Thyroid gland (tissue), 4 donors: ENCODE data around the gene CDH24. TPM values are rescaled to one million over a fixed set of nuclear protein-coding genes. Genes with fewer than 3 reads are reported as not detected.

Experiments used
- DNase-seq, 2 donors: peaks; one replicate each; pipeline ENCODE4 v3.0.0-alpha.2; 2019
- H3K27ac ChIP-seq, 3 donors: fragments of 200-600 bp; sonication (generic); 1 replicate in 2 of 3; 2 replicates in 1 of 3; pipeline ENCODE4 v1.5.1; 2016 to 2019; ENCODE audit warnings: mild to moderate bottlenecking in 1 of 3, moderate library complexity in 1 of 3
- H3K27me3 ChIP-seq: fragments of 200-600 bp; sonication (generic); one replicate; pipeline ENCODE4 v1.5.1; 2019
- H3K36me3 ChIP-seq, 2 donors: fragments of 200-600 bp; sonication (generic); one replicate each; pipeline ENCODE4 v1.5.1; 2016 to 2019
- H3K4me1 ChIP-seq, 2 donors: fragments of 200-600 bp; sonication (generic); one replicate each; pipeline ENCODE4 v1.5.1; 2017 to 2019
- H3K4me3 ChIP-seq, 3 donors: fragments of 200-600 bp; sonication (generic); replicated peaks in 1 of 3; 1 replicate in 2 of 3; 2 replicates in 1 of 3; pipeline ENCODE4 v1.5.1; 2016; ENCODE audit warnings: mild to moderate bottlenecking in 1 of 3
- H3K9me3 ChIP-seq: fragments of 200-600 bp; sonication (generic); one replicate; pipeline ENCODE4 v1.5.1; 2017
- CTCF ChIP-seq, 6 experiments: fragments of 200-600 bp in 3 of 6; fragments of 450-650 bp in 3 of 6; sonication (generic) in 3 of 6; IDR thresholded peaks; one replicate each; pipeline ENCODE4 v1.5.1; 2016 to 2019; ENCODE audit warnings: antibody characterized with exemption in 6 of 6, mild to moderate bottlenecking in 2 of 6, inconsistent platforms in 1 of 6, moderate library complexity in 1 of 6
- POLR2A ChIP-seq, 2 donors: fragments of 450-650 bp; IDR thresholded peaks; one replicate each; pipeline ENCODE4 v1.6.1; 2017; ENCODE audit warnings: antibody characterized with exemption in 2 of 2, mild to moderate bottlenecking in 2 of 2, moderate library complexity in 1 of 2
- WGBS, 2 donors: methylation state at CpG; one replicate each; pipeline ENCODE4 v1.1.5; 2017; 5-methylcytosine and 5-hydroxymethylcytosine counted together
- intact Hi-C: fragments of 100-400 bp; cut with DNase I; formaldehyde crosslinking; loops from one replicate; pipeline ENCODE4 v1.15.1; 2023
- total RNA-seq, 4 donors: library from RNA; depleted of rRNA; stranded (reverse); fragments of >200 nt; gene quantifications; one replicate each; pipeline ENCODE4 v1.2.3, GENCODE V29; 2016

Gene CDH24
- total RNA-seq, 4 donors from 2014 or later: 2.9 to 7.8 (median 5.6) TPM

DNA sequence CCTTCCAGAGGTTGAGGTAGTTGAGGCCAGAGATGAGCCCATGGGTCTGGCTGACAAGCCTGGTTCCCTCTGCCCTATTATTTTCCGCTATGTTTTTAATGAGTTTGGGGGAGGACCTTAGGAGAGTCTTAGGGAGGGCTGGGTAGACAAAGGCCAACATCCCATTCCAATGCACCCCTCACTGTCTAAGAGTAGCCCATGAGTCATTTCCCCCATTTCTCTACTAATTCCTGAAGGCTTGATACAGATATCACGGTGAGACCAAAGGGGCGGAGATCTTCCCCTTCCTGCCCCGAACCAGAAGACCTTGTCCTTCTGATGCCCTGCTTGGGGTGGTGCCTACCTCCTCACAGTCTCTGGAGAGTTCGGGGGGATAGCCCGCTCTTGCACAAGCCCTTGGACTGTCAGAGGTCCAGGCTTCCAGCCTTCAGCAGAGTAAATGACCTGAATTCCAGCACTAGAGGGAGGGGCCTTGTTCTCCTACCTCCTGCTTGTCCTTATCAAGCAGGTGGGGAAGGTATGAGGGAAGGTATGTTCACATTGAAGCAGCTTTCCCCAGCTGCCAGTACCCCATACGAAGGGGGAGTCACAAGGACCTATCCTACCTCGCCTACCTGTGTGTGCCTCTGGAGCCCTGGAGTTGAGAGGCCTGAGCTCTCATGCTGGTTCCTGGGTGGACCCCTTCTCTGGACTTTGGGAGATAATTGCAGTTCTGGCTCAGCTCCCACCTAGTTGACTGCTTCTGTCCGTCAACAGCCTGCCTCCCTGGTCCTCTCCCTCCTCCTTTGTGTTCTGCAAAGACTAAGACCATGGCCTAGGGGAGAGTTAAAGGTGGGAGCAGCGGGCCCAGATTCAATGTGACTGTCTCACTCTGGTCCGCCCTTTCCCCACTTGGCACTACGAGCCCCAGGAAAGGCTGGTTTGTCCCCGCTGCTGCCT, 11.6 kb downstream of the CDH24 start:
- 80 to 84% methylated on average over 12 to 13 of the region's 13 CpGs for WGBS, 2 donors
- H3K4me1 ChIP-seq: no peaks in the 10 kb centered on the region
- peak overlapping the region in 1 of 3 donors; percentile 38 for H3K27ac ChIP-seq
- H3K9me3 ChIP-seq: no peaks in the 10 kb centered on the region
- TF ChIP-seq CTCF (IDR thresholded peaks at IDR 0.05) (no peak), POLR2A (IDR thresholded peaks at IDR 0.05) (no peak)
- H3K27me3 ChIP-seq: no peaks in the 10 kb centered on the region
- DNase-seq: no peak
- intact Hi-C loops: no loop called here
- H3K4me3 ChIP-seq: no peak overlapping the region
- H3K36me3 ChIP-seq: no peaks in the 10 kb centered on the region

- Histone ChIP-seq H3K36me3 (no peaks in the 10 kb centered on the region), H3K27me3 (no peaks in the 10 kb centered on the region), H3K4me3 (no peak overlapping the region), H3K4me1 (no peaks in the 10 kb centered on the region), H3K9me3 (no peaks in the 10 kb centered on the region), H3K27ac (no peak overlapping the region)
- WGBS, 2 donors: 82 to 87% methylated on average over 8 of the region's 8 CpGs
- no peak for DNase-seq
- intact Hi-C loops: no loop called here
- TF ChIP-seq CTCF (IDR thresholded peaks at IDR 0.05): no peak
- TF ChIP-seq POLR2A (IDR thresholded peaks at IDR 0.05): no peak
Observed at GRCh38 chr14:23044840-23045239, 12.5 kb downstream of the CDH24 start.

- no peak for TF ChIP-seq POLR2A (IDR thresholded peaks at IDR 0.05)
- TF ChIP-seq CTCF (IDR thresholded peaks at IDR 0.05): no peak
- H3K4me1 ChIP-seq: no peaks in the 10 kb centered on the region
- no peak overlapping the region for H3K27ac ChIP-seq
- H3K9me3 ChIP-seq: no peaks in the 10 kb centered on the region
- no peaks in the 10 kb centered on the region for H3K36me3 ChIP-seq
- DNase-seq: no peak
- 61 to 86% methylated on average over 3 of the region's 3 CpGs for WGBS, 2 donors
- intact Hi-C loops: no loop called here
- H3K27me3 ChIP-seq: no peaks in the 10 kb centered on the region
- no peak overlapping the region for H3K4me3 ChIP-seq
Observed at GRCh38 chr14:23043754-23044153, 13.6 kb downstream of the CDH24 start.

DNA sequence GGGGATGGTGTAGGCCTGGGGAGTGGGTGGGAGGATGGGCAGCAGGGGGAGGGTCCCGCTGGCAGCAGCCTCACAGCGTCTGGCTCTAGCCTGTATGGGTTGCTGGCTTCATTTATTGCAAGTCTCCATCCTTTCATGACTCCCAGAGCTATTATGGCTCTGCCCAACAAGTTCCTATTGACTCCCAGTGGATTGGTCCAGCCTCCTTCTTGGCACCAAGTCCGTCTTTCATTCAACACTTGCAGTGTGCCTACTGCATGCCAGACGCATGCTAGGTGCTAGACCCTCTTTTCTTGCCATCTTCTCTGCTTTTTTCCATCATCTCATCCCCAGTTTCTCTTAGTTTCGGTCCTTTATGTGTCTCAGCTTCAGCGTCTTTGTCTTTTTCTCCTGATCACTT, 14.2 kb downstream of the CDH24 start:
- Histone ChIP-seq H3K9me3 (no peaks in the 10 kb centered on the region), H3K4me3 (no peak overlapping the region), H3K4me1 (no peaks in the 10 kb centered on the region), H3K27ac (no peak overlapping the region), H3K27me3 (no peaks in the 10 kb centered on the region), H3K36me3 (no peaks in the 10 kb centered on the region)
- TF ChIP-seq POLR2A (IDR thresholded peaks at IDR 0.05) (no peak), CTCF (IDR thresholded peaks at IDR 0.05) (no peak)
- WGBS, 2 donors: 79 to 90% methylated on average over 6 of the region's 6 CpGs
- no peak for DNase-seq
- intact Hi-C loops: no loop called here
